GM19099 (cell line): ENCODE measurements around the gene COL6A1.

Source experiments
- POLR2A ChIP-seq: IDR thresholded peaks from 3 replicates; pipeline ENCODE4 v1.6.1; 2011; ENCODE audit warnings: low read depth; ENCODE audit not compliant: insufficient read length; ENCODE audit errors: extremely low read depth

Gene COL6A1

DNA sequence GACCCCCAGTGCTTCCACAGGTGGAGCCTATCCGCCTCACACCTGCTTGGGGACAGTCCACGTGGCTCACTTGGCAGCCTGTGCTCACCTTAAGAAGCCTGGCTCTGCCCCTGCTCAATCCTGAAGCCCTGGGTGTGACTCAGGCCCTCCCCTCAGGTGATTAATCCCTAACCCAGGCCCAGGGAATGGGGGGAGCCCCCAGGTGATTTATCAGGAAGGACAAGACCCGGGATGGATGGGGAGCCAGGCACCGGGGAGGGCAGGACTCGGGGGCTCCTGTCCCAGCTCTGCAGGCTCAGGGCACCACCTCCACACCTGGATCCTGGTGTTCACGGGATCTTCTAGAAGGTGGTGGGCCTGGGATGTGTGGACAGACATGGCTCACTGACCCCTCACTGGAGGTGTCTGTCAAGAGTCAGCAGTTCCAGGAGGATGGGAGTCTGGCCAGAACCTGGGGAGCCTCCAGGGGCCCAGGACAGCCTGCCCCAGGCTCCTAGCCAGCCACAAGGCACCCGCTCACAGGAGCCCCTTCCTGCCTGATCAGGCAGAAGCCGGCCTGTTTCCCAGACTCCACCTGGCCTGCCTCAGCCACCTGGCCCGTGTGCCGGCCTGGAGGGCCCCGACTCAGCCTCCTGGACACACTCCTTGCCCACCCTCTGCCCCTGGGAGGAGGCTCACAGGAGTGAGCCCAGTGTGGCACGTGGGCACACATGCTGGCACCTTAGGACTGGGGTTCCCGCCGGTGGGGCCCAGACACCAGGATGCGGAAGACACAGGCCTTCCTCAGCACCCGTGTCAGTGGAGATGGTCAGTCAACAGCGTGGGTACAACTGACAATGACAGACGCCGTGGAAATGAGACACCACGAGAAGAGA is 38.6 kb upstream of the COL6A1 start:
- TF ChIP-seq POLR2A = no peak

DNA sequence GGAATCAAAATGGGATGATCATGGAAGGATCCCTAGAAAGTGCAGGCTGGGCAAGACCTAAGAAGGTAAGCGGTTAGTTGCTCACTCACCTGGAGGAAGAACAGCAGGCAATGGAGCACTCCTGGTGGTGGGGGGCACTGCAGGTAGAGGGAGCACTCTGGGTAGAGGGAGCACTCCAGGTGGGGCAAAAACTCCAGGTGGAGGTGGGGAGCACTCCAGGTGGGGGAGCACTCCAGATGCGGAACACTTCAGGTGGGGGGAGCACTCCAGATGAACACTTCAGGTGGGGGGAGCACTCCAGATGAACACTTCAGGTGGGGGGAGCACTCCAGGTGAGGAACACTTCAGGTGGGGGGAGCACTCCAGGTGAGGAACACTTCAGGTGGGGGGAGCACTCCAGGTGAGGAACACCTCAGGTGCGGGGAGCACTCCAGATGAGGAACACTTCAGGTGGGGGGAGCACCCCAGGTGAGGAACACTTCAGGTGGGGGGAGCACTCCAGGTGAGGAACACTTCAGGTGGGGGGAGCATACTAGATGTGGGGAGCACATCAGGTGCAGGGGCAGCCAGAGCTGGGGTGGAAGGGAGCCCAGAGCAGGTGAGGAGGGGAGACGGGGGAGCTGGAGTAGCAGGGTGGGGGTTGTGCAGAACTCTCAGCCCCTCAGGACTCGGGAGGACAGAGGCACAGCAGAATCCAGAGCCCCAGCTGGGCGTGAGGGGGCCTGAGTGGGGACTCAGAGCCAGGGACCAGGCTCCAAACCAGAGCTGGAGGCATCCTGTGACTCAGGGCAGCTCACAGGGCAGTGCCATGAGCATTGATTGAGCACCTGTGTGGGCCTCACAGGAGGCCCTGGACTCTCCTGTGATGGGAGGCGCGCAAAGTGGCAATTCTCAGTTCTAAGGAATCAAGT is 37.7 kb upstream of the COL6A1 start:
- no peak for TF ChIP-seq POLR2A

DNA sequence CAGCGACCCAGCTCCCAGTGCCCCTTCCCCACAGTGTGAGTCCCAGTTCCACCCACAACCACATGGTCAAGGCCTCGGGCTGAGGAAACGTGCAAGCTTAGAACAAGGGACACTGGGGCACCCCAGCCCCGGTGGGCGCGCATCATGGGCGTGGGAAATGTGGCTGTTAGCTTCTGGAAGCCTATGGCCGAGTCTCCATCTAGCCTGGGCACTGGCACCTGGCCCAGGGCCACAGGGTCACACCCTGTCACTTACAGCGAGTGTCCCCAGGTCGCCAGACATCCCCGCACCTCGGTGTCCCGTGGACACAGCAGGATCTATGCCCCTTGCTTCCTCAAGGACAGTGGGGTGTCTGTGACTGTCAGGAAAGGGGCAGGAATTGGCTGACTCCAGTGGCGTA is 37.0 kb upstream of the COL6A1 start:
- no peak for TF ChIP-seq POLR2A

DNA sequence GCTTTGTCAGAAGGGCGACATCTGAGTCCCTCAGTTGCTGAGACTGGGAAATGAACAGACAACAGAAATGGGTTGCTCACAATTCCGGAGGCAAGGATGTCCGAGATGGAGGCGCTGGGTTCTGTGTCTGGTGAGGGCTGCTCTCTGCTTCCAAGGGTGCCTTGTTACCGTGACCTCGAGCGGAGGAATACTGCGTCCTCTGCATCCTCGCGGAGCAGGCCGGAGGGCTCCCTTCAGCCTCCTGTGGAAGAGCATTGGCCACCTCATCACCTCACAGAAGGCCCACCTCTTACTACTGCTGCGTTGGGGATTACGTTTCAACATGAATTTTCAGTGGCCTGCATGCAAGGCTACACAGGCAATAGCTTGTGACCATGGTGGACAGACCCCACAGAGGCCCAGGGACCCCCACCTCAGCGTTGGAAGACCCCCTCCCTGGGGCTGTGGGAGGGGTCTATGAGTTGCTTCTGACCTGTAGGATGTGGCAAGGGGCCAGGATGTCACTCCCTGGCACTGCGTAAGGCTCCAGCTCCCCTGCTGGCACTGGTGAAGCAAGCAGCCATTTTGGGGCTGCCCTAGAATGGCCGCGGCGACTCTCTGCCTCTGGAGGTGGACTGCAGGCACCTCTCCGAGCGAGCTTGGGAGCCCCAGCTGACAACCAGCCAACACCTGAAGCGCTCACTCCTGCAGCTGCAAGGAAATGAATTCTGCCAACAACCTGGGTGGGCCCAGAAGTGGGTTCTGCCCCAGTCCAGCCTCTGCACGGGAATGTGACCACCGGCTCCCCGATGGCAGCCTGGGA is 36.3 kb upstream of the COL6A1 start:
- no peak for TF ChIP-seq POLR2A

DNA sequence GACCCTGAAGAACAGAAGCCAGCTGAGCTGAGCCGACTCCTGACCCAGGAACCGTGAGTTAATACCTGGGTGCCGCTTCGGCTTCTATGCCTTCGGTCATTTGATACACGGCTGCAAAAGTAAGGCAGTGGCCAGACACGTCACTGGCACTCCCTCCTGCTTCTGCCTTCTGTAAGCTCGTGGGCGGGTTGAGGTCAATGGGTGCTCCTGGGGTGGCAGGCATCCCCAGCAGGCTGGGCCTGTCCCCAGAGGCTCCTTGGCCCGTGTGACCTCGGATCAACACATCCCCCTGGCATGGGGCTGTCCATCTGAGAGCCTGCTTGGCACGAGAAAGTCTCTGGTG is 35.7 kb upstream of the COL6A1 start:
- no peak for TF ChIP-seq POLR2A

DNA sequence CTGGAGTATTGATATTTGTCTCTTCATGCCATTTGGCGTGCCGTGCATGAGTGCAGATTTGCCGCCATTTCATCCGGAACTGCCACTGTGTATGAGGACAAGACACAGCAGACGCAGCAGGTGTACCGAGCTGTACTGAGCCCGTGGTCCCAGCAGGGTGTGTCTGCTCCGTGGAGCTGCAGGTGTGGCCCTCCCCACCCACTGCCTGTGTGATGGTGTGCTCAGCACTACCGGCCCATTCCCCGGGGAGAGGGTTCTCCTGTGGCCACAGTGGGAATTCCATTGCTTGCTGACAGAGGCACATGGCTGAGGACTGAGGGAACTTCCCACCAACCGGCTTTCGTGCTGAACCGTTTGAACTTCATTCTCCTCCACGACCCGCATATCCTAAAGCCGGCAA is 34.3 kb upstream of the COL6A1 start:
- no peak for TF ChIP-seq POLR2A

DNA sequence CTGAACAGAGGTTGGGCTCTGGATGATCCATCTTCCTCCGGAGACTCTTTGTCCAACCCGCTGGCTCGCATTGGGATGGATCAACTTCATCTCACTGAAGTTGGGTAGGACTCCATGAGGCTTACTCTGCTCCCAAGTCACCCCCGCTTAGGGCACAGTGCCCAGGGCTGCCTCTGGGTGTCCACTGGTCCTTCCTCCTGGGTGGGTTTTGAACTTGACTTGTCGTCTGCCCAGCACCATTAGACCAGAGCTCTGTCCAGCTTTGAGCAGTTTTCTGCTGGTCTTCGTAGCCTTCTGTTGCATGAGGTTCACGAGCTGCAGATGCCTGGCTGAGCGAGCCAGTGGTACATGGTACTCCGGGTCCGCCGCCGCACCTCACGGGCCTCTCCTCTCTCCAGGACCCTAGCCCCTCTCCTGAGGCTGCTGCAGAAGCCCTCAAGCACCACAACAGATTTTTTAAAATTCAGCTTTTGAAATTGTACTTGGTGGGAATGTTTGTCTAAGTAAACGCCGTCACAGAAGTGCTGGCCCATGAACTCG is 33.8 kb upstream of the COL6A1 start:
- TF ChIP-seq POLR2A = no peak

DNA sequence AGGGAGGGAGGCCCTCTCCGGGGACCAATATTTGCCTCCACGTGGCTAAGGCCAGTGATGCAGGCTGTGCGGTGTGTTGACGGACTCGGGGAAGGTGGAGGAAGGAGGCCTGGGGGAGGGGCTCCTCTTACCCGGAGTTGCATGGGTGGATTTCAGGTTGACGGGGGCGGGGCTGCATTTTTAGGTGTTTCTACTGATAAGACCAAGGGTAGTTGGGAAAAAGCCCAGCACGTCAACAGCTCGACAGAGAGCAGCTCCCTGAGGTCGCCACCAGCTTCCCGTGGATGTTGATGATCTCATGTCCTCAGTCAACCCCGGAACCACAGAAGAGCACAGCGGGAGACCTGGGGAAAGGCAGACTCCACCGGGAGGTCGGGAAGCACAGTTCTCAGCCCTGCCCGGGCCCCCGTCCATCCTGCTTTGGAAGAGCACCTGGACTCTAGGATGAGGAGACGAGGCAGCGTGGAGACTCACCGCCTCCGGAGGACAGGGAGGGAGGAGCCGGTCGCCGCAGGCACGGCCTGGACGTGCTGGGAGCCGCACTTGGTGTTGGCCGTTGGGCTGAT is 32.9 kb upstream of the COL6A1 start:
- TF ChIP-seq POLR2A = no peak

DNA sequence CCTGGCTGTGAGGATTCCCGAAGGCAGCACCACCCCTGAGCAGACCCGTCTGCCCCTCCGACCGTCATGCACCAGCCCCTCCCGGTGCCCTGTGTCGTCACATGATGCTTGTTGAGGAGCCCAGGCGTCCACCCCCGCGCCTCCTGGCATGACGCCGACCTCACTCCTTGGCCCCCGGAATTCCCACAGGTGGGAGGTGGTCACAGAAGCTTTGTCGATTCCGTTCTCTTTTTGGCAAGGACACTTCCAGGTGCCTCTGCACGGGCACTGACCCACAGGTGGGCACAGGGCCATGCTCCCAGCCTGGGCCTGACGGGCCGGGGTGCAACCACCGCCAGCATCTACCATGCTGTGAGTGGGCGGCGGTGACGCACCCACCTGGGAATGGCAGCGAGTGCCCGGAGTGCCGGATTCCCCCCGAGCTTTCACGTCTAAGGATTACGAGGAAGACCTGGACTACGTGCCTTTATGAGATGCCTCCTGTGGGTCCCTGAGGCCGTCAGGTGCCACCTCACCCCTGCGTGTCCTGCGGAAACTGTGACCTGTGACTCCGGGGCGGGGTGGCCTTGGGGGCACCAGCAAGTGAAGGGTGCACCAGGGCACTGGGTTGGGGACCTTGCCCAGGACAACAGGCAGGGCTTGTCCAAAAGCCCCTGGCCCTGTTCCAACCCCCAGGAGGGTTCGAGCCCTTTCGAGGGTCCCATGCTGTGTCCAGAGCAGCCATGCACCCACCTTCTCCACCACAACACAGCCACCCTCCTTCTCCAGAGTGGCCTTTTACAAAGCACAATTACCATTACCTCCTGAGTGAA is 31.4 kb upstream of the COL6A1 start:
- TF ChIP-seq POLR2A = no peak

DNA sequence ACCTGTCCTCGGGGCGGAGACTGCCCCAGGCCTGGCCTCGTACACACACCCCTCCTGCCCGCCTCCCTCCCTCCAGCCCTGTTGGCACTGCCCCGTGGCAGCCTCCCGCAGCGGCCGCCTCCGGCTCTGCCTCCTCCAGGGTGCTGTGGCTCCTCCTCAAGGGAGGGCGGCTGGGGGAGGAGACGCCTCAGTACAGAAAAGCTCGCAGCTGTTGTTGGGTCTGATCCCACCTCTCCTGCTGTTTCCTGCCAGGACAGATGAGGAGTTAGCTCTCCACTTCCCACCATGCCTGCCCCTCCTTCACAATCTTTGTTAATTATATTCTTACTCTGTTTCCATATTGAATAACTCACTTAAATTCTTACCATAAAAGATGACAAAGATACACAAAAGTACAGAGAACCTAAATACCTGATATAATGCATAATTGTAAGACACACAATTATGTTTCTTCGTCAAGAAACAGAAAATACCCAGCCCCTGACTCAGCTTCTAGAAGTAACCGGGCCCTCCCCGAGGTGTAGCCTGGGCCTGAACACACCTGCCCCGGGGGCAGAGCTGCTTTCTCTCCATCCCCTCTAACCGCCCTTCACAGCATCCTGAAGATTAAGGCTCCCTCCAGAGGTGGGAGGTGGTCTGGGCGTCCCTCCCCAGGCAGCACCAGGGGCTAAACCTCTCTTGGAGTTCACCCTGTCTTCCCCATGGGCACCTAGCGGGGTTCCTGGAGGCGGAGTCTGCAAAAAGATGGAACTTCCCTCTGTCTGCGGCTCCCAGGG is 30.6 kb upstream of the COL6A1 start:
- TF ChIP-seq POLR2A = no peak

DNA sequence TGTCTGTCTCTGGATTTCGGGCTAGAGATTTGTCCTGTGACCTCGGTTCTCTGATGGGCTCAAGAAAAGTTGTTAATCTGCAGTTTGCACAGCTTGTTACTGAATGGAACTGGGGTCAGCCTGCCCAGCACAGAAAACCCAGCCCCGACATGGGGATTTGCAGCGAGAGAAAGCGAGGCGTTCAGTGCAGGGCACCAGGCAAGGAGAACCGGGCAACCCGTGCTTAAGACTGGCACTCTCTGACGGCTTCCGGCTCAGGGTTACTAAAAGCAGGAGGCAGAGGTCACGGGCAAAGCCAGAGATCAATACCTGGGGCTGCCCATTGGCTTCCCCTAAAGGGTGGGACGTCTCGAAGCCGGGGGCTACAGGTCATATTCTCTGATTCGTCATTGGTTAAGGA is 29.9 kb upstream of the COL6A1 start:
- TF ChIP-seq POLR2A = no peak

DNA sequence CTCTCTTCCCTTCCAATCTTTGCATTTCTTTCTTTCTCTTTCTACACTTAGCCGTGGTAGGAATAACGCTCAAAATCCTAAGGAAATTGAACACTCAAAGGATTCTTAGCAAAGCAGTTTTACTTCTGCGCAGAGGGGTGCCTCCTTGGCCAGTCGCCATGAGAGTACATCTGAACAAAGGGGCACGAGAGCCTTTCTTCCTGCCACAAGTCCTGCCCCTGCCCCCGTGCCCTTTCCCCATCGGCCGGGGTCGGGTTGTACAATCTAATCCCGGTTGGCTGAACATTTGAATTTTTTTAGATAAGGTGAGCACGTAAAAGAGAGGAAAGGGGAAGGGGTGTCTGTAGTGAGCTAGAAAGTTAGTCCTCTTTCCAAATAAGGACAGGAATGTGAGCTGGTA is 28.6 kb upstream of the COL6A1 start:
- no peak for TF ChIP-seq POLR2A

DNA sequence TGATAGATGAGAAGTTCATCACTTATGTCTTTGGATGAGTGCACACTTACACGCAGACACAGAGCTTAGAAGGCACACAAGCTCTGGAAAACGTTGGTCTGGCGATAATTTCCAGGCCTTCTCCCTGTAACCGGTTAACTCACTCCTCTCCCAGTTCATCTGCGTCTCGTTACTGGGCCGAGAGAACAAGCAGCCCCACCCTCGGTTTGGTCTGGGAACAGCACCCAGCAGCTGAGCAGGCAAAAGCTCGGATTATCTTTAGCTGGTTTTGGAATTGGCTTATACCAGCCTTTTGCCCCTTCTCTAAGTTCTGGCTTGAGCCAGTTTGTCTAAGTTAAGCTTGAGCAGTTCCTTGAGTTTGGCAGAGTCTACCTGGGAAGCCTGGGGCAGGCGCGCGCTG is 27.3 kb upstream of the COL6A1 start:
- TF ChIP-seq POLR2A = no peak
